PC-3 (cell line): ENCODE results near the gene FHL2. TPM values are rescaled to one million over a fixed set of nuclear protein-coding genes. Genes with fewer than 3 reads are reported as not detected.
"Not testable (repeated sequence)": the region's sequence is repeated elsewhere in the genome, so short reads cannot be mapped to it uniquely, and the experiment has no call there.

Experiments used
- ATAC-seq: fragments of 200-7000 bp; cut with Tn5 transposase; 2 replicates; pipeline ENCODE4 v1.9.1; 2020; ENCODE audit warnings: mild to moderate bottlenecking, moderate library complexity
- BruUV-seq: library from RNA; stranded (reverse); fragments of 400-500 nt; replicated peaks from 2 replicates; lab custom pipeline; 2021; lab: Mats Ljungman, UMichigan
- CTCF ChIA-PET: fragments of 300-600 bp; sonication (Branson Sonifier 250); formaldehyde crosslinking; loops from one replicate; lab custom pipeline; 2022; ENCODE audit warnings: antibody characterized with exemption; lab: Charles Lee
- POLR2A ChIA-PET: fragments of 300-600 bp; sonication (Branson Sonifier 250); formaldehyde crosslinking; loops from one replicate; lab custom pipeline; 2022; ENCODE audit warnings: antibody characterized with exemption; ENCODE audit not compliant: unreplicated experiment; lab: Charles Lee
- DNase-seq: peaks from one replicate; pipeline ENCODE4 v3.0.0-alpha.2; 2015
- H2AFZ ChIP-seq: fragments of 300-600 bp; sonication (generic); 2 replicates; pipeline ENCODE4 v1.6.0; 2016; ENCODE audit warnings: antibody characterized with exemption, low read length
- H3F3A ChIP-seq: fragments of 300-600 bp; sonication (generic); one replicate; pipeline ENCODE4 v1.6.0; 2017; ENCODE audit warnings: antibody characterized with exemption, low read length, control low read depth, mild to moderate bottlenecking; ENCODE audit not compliant: unreplicated experiment
- H3K27ac ChIP-seq: fragments of 300-600 bp; sonication (generic); 2 replicates; pipeline ENCODE4 v1.5.1; 2016; ENCODE audit warnings: mild to moderate bottlenecking, low read length
- H3K27me3 ChIP-seq: fragments of 300-600 bp; sonication (generic); 2 replicates; pipeline ENCODE4 v1.6.1; 2016; ENCODE audit warnings: low read length, mixed read lengths
- H3K36me3 ChIP-seq: fragments of 300-600 bp; sonication (generic); 2 replicates; pipeline ENCODE4 v1.6.1; 2016; ENCODE audit warnings: low read depth, mixed run types, low read length, mixed read lengths
- H3K4me1 ChIP-seq: fragments of 300-600 bp; sonication (generic); 2 replicates; pipeline ENCODE4 v1.5.1; 2016; ENCODE audit warnings: low read length; ENCODE audit not compliant: insufficient read depth
- H3K4me2 ChIP-seq: fragments of 300-600 bp; sonication (generic); 2 replicates; pipeline ENCODE4 v1.6.0; 2016; ENCODE audit warnings: low read length
- H3K4me3 ChIP-seq: fragments of 300-600 bp; sonication (generic); 2 replicates; pipeline ENCODE4 v1.5.1; 2016; ENCODE audit warnings: mild to moderate bottlenecking, low read length, mixed read lengths
- H3K79me2 ChIP-seq: fragments of 300-600 bp; sonication (generic); 2 replicates; pipeline ENCODE4 v1.6.1; 2017; ENCODE audit warnings: low read length, mixed read lengths
- H3K9ac ChIP-seq: fragments of 300-600 bp; sonication (generic); 2 replicates; pipeline ENCODE4 v1.6.0; 2016; ENCODE audit warnings: mild to moderate bottlenecking, low read length
- H3K9me2 ChIP-seq: fragments of 300-600 bp; sonication (generic); replicated peaks from 2 replicates; pipeline ENCODE4 v1.6.1; 2016; ENCODE audit warnings: mixed run types, low read length, mixed read lengths
- H3K9me3 ChIP-seq: fragments of 300-600 bp; sonication (generic); 2 replicates; pipeline ENCODE4 v1.6.1; 2016; ENCODE audit warnings: low read length, mixed read lengths
- H4K20me1 ChIP-seq: fragments of 300-600 bp; sonication (generic); 2 replicates; pipeline ENCODE4 v1.6.1; 2016; ENCODE audit warnings: low read length, mixed read lengths
- CTCF ChIP-seq: fragments of 300-600 bp; sonication (generic); conservative IDR thresholded peaks from 2 replicates; pipeline ENCODE4 v1.5.1; 2017; ENCODE audit warnings: antibody characterized with exemption, low read depth, mild to moderate bottlenecking, low read length
- EZH2 ChIP-seq: fragments of 300-600 bp; sonication (generic); IDR thresholded peaks from one replicate; pipeline ENCODE4 v1.6.1; 2017; ENCODE audit warnings: antibody characterized with exemption, mild to moderate bottlenecking, low read length; ENCODE audit not compliant: unreplicated experiment
- EZH2phosphoT487 ChIP-seq: fragments of 300-600 bp; sonication (generic); IDR thresholded peaks from 2 replicates; pipeline ENCODE4 v1.6.1; 2018; ENCODE audit warnings: mild to moderate bottlenecking, antibody characterized with exemption, low read length, borderline replicate concordance
- intact Hi-C: fragments of 100-400 bp; cut with micrococcal nuclease; formaldehyde crosslinking; loops from 2 replicates; pipeline ENCODE4 v1.9.0; 2023
- total RNA-seq: library from RNA; depleted of rRNA; stranded (reverse); fragments of >200 nt; gene quantifications from 2 replicates; pipeline ENCODE4 v1.2.3, GENCODE V29; 2014

FHL2 gene
- total RNA-seq, 1 experiment from 2014 or later, result 118 TPM

DNA sequence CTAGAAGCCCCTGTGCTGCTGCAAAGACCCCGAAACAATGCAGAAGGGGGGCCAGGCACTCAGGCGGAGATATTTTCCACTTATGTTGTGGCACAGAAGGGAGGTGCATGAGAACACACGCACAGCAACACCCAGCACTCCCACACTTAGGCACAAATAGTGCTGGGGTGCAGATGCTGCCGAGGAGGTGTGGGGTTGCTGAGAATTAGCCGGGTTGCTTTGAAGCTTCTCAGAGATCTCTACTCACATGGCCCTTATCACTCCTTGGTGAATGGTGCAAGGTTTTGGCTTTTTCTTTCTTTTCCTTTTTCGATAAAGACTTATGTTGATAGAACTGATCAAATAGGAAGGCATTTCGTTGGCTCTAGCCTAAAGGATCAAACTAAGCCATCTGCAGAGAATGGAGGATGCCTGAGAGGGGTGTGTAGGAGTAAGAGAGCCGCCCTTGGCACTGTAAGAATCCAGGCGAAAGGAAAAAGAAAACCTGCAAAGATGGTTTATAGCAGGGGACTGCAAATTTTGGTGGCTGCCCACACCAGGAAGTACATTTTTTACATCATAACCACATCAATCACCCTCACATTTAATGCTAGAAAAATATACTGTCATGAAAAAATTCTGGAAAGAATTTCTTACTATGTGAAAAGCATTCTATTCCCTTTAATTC lies 27.9 kb upstream of the FHL2 start:
- POLR2A ChIA-PET, result interaction anchor here (0.6 kb wide), 1 partner anchor 936 kb away, joined by 10 read pairs; no protein-coding TSS in a partner anchor
- CTCF ChIA-PET, result no interaction called here

GRCh38 chr2:105425936-105426625 lies 27.2 kb upstream of the FHL2 start:
- intact Hi-C loops, result no loop called here
- Histone ChIP-seq H3K4me1 (no peaks in the 10 kb centered on the region), H3F3A (no peaks in the 10 kb centered on the region), H3K79me2 (no peaks in the 10 kb centered on the region), H3K4me3 (no peak overlapping the region), H3K9me3 (no peaks in the 10 kb centered on the region), H3K27me3 (no peaks in the 10 kb centered on the region), H4K20me1 (no peaks in the 10 kb centered on the region), H3K4me2 (no peak overlapping the region), H3K9me2 (no peaks in the 10 kb centered on the region), H3K27ac (no peak overlapping the region), H3K9ac (no peak overlapping the region), H3K36me3 (no peaks in the 10 kb centered on the region), H2AFZ (no peak overlapping the region)
- no peak for DNase-seq
- no TSS peak for BruUV-seq
- ATAC-seq, result no peak
- TF ChIP-seq EZH2phosphoT487, result no peak
- TF ChIP-seq CTCF, result no peak
- TF ChIP-seq EZH2, result no peak
- ChIA-PET POLR2A (no interaction called here), CTCF (no interaction called here)

More for the DNA sequence above, 27.9 kb upstream of the FHL2 start:
- no peak overlapping the region for H3K27ac ChIP-seq
- no peak overlapping the region for H3K4me3 ChIP-seq
- no peaks in the 10 kb centered on the region for H3K27me3 ChIP-seq
- no peak overlapping the region for H2AFZ ChIP-seq
- BruUV-seq, result no TSS peak
- no peaks in the 10 kb centered on the region for H3K36me3 ChIP-seq
- no peak for ATAC-seq
- H3K4me1 ChIP-seq, result no peaks in the 10 kb centered on the region
- no peaks in the 10 kb centered on the region for H4K20me1 ChIP-seq
- H3K9me3 ChIP-seq, result no peaks in the 10 kb centered on the region
- no peaks in the 10 kb centered on the region for H3F3A ChIP-seq
- no peak overlapping the region for H3K4me2 ChIP-seq
- DNase-seq, result no peak
- no peaks in the 10 kb centered on the region for H3K79me2 ChIP-seq
- H3K9me2 ChIP-seq, result no peaks in the 10 kb centered on the region
- TF ChIP-seq EZH2phosphoT487 (no peak), CTCF (no peak), EZH2 (no peak)
- H3K9ac ChIP-seq, result no peak overlapping the region
- intact Hi-C loops, result no loop called here

DNA sequence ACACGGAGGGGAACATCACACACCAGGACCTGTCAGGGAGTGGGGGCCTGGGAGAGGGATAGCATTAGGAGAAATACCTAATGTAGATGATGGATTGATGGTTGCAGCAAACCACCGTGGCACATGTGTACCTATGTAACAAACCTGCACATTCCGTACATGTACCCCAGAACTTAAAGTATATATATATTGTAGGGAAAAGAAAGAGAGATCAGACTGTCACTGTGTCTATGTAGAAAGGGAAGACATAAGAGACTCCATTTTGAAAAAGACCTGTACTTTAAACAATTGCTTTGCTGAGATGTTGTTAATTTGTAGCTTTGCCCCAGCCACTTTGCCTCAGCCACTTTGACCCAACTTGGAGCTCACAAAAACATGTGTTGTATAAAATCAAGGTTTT lies 26.0 kb upstream of the FHL2 start:
- H2AFZ ChIP-seq, CTCF ChIA-PET, BruUV-seq, H3F3A ChIP-seq, H3K36me3 ChIP-seq, DNase-seq, POLR2A ChIA-PET, H3K4me1 ChIP-seq, H3K27ac ChIP-seq, H3K9ac ChIP-seq, H3K9me3 ChIP-seq, H3K9me2 ChIP-seq, ATAC-seq, H3K4me2 ChIP-seq, intact Hi-C loops, H4K20me1 ChIP-seq, H3K79me2 ChIP-seq, H3K4me3 ChIP-seq, H3K27me3 ChIP-seq: not testable (repeated sequence)
